Stomach (tissue), 9 donors: ENCODE results near the gene PCDHA5. TPM values are rescaled to one million over a fixed set of nuclear protein-coding genes. Genes with fewer than 3 reads are reported as not detected.

ENCODE experiments used
- DNase-seq, 2 donors: peaks; one replicate each; pipeline versions ENCODE4 v3.0.0 to v3.0.0-alpha.2; 2013 to 2019
- H3K27ac ChIP-seq, 5 donors: fragments of 200-600 bp in 4 of 5; sonication (generic) in 4 of 5; one replicate each; pipeline ENCODE4 v1.5.1; 2013 to 2019; ENCODE audit warnings: mild to moderate bottlenecking in 1 of 5, moderate library complexity in 1 of 5
- H3K27me3 ChIP-seq, 3 donors: fragments of 200-600 bp; sonication (generic); one replicate each; pipeline ENCODE4 v1.5.1; 2017 to 2019; ENCODE audit warnings: mixed run types in 1 of 3
- H3K36me3 ChIP-seq, 4 donors: fragments of 200-600 bp; sonication (generic); 1 replicate in 3 of 4; 2 replicates in 1 of 4; pipeline ENCODE4 v1.5.1; 2016 to 2019
- H3K4me1 ChIP-seq, 4 donors: fragments of 200-600 bp; sonication (generic); one replicate each; pipeline ENCODE4 v1.5.1; 2016 to 2019
- H3K4me3 ChIP-seq, 4 donors: fragments of 200-600 bp; sonication (generic) in 3 of 4; one replicate each; pipeline ENCODE4 v1.5.1; 2016 to 2019; ENCODE audit warnings: mild to moderate bottlenecking in 1 of 4
- H3K9me3 ChIP-seq, 4 donors: fragments of 200-600 bp; sonication (generic); one replicate each; pipeline ENCODE4 v1.5.1; 2016 to 2019
- CTCF ChIP-seq, 7 experiments: fragments of 450-650 bp in 4 of 7; fragments of 200-600 bp in 3 of 7; sonication (generic) in 3 of 7; IDR thresholded peaks; one replicate each; pipeline ENCODE4 v1.5.1; 2016 to 2019; ENCODE audit warnings: antibody characterized with exemption in 7 of 7, control low read depth in 2 of 7, mild to moderate bottlenecking in 1 of 7
- EP300 ChIP-seq: sonication (generic); formaldehyde crosslinking; IDR thresholded peaks from one replicate; pipeline ENCODE4 v1.6.1; 2017; ENCODE audit warnings: antibody characterized with exemption
- POLR2A ChIP-seq, 4 donors: fragments of 450-650 bp; IDR thresholded peaks; one replicate each; pipeline ENCODE4 v1.6.1; 2016; ENCODE audit warnings: antibody characterized with exemption in 4 of 4, control low read depth in 2 of 4, mild to moderate bottlenecking in 1 of 4, moderate library complexity in 1 of 4
- POLR2AphosphoS5 ChIP-seq, 3 donors: sonication (generic); formaldehyde crosslinking; IDR thresholded peaks; one replicate each; pipeline ENCODE4 v1.6.1; 2016; ENCODE audit warnings: antibody characterized with exemption in 3 of 3
- WGBS, 5 donors: extraction: QIAGEN DNeasy Blood & Tissue Kit in 3 of 5; methylation state at CpG; one replicate each; pipeline versions ENCODE4 v1.1.5 to v1.1.7; 2013 to 2018; 5-methylcytosine and 5-hydroxymethylcytosine counted together
- intact Hi-C: fragments of 100-400 bp; cut with DNase I; formaldehyde crosslinking; loops from one replicate; pipeline ENCODE4 v1.15.1; 2023; ENCODE audit warnings: low total_unique reads
- polyA plus RNA-seq, 3 donors: library from polyadenylated mRNA; stranded (reverse); fragments of 200-250 nt; gene quantifications; one replicate each; pipeline ENCODE4 v1.2.3, GENCODE V29; 2013
- total RNA-seq, 5 donors: library from RNA; depleted of rRNA; stranded (reverse); fragments of >200 nt; gene quantifications; one replicate each; pipeline versions ENCODE4 v1.1.0 to v1.2.3, GENCODE V29; 2014 to 2016
- donor health status: healthy with polysubstance abuse.
- donor health status: Bipolar disorder and iron deficiency.
- donor health status: healthy.

The PCDHA5 gene
- total and polyA plus RNA-seq, 8 donors, result 0.12 to 21.9 (median 0.13) TPM; not detected in 5

DNA sequence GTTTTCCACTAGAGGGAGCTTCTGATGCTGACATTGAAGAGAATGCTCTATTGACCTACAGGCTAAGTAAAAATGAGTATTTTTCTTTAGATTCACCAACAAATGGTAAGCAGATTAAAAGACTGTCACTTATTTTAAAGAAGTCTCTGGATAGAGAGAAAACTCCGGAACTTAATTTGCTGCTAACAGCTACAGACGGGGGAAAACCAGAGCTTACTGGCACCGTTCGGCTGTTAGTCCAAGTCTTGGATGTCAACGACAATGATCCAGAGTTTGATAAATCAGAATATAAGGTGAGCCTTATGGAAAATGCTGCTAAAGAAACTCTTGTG, 48.1 kb downstream of the PCDHA5 start:
- no peak overlapping the region for H3K4me3 ChIP-seq
- H3K4me1 ChIP-seq, result no peaks in the 10 kb centered on the region
- TF ChIP-seq POLR2A (IDR thresholded peaks at IDR 0.05) (no peak), EP300 (no peak), CTCF (IDR thresholded peaks at IDR 0.05) (no peak), POLR2AphosphoS5 (IDR thresholded peaks at IDR 0.05) (no peak)
- WGBS, 5 donors, result 53 to 59% (median 56%) methylated on average over 5 of the region's 5 CpGs
- no peaks in the 10 kb centered on the region for H3K36me3 ChIP-seq
- peaks cover 0 to 39% (median 5%) of the 10 kb centered on the region in 3 donors for H3K27me3 ChIP-seq
- DNase-seq, result no peak
- peaks cover 6 to 52% (median 43%) of the 10 kb centered on the region in 4 donors for H3K9me3 ChIP-seq
- H3K27ac ChIP-seq, result no peak overlapping the region
- intact Hi-C loops, result no loop called here

DNA sequence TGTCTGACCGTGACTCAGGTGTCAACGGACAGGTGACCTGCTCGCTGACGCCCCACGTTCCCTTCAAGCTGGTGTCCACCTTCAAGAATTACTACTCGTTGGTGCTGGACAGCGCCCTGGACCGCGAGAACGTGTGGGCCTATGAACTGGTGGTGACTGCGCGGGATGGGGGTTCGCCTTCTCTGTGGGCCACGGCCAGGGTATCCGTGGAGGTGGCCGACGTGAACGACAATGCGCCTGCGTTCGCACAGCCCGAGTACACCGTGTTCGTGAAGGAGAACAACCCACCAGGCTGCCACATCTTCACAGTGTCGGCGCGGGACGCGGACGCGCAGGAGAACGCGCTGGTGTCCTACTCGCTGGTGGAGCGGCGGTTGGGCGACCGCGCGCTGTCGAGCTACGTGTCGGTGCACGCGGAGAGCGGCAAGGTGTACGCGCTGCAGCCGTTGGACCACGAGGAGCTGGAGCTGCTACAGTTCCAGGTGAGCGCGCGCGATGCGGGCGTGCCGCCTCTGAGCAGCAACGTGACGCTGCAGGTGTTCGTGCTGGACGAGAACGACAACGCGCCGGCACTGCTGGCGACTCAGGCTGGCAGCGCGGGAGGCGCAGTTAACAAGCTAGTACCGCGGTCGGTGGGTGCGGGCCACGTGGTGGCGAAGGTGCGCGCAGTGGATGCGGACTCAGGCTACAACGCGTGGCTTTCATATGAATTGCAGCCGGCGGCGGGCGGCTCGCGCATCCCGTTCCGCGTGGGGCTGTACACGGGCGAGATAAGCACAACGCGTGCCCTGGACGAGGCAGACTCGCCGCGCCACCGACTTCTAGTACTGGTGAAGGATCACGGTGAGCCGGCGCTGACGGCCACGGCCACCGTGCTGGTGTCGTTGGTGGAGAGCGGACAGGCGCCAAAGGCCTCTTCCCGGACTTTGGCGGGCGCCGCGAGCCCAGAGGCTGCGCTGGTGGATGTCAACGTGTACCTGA, 49.1 kb downstream of the PCDHA5 start:
- no peaks in the 10 kb centered on the region for H3K36me3 ChIP-seq
- no peak overlapping the region for H3K27ac ChIP-seq
- intact Hi-C loops, result no loop called here
- WGBS, 5 donors, result 46 to 60% (median 49%) methylated on average over 85 to 114 of the region's 114 CpGs
- no peaks in the 10 kb centered on the region for H3K4me1 ChIP-seq
- no peak for DNase-seq
- H3K27me3 ChIP-seq, result peaks cover 0 to 47% (median 6%) of the 10 kb centered on the region in 3 donors
- no peak for TF ChIP-seq CTCF (IDR thresholded peaks at IDR 0.05)
- TF ChIP-seq POLR2AphosphoS5 (IDR thresholded peaks at IDR 0.05), result no peak
- no peak for TF ChIP-seq EP300
- TF ChIP-seq POLR2A (IDR thresholded peaks at IDR 0.05), result no peak
- H3K9me3 ChIP-seq, result peaks cover 6 to 59% (median 52%) of the 10 kb centered on the region in 4 donors
- H3K4me3 ChIP-seq, result no peak overlapping the region

Other genes starting within 250 kb of the PCDHA5 start
- 10 to 100 TPM in 4 of 5 donors, 1 to 10 TPM in 1; 8.5 to 99.8 (median 23.9) TPM for gene CD14, start 188.4 kb upstream of the PCDHA5 start, total RNA-seq
- 10 to 100 TPM; 17.0 to 45.6 (median 35.0) TPM for gene CD14, start 188.4 kb upstream of the PCDHA5 start, polyA plus RNA-seq
- gene TMCO6, start 182.2 kb upstream of the PCDHA5 start, total RNA-seq, result 10 to 100 TPM in 2 of 5 donors, 1 to 10 TPM in 3; 4.0 to 40.8 (median 7.0) TPM
- 10 to 100 TPM in 1 of 3 donors, 1 to 10 TPM in 2; 6.8 to 15.5 (median 7.9) TPM for gene TMCO6, start 182.2 kb upstream of the PCDHA5 start, polyA plus RNA-seq
- 100 to 1,000 TPM in 1 of 5 donors, 10 to 100 TPM in 4; 28.6 to 171 (median 42.3) TPM for gene NDUFA2, start 174.0 kb upstream of the PCDHA5 start, total RNA-seq
- gene NDUFA2, start 174.0 kb upstream of the PCDHA5 start, polyA plus RNA-seq, result 100 to 1,000 TPM; 266 to 271 (median 271) TPM
- 100 to 1,000 TPM in 1 of 5 donors, 10 to 100 TPM in 4; 69.4 to 155 (median 73.3) TPM for gene IK, start 173.8 kb upstream of the PCDHA5 start, total RNA-seq
- 10 to 100 TPM; 53.1 to 68.7 (median 61.4) TPM for gene IK, start 173.8 kb upstream of the PCDHA5 start, polyA plus RNA-seq
- gene WDR55, start 156.7 kb upstream of the PCDHA5 start, total RNA-seq, result 10 to 100 TPM; 20.7 to 51.0 (median 31.0) TPM
- 10 to 100 TPM; 13.8 to 19.6 (median 17.8) TPM for gene WDR55, start 156.7 kb upstream of the PCDHA5 start, polyA plus RNA-seq
- gene DND1, start 148.0 kb upstream of the PCDHA5 start, total RNA-seq, result 1 to 10 TPM in 2 of 5 donors, not detected in 3; 1.4 to 6.4 TPM
- 1 to 10 TPM in 1 of 3 donors, under 1 TPM in 1, not detected in 1; 0.50 to 1.5 TPM for gene DND1, start 148.0 kb upstream of the PCDHA5 start, polyA plus RNA-seq
- 100 to 1,000 TPM in 1 of 5 donors, 10 to 100 TPM in 4; 22.9 to 117 (median 50.3) TPM for gene HARS1, start 130.2 kb upstream of the PCDHA5 start, total RNA-seq
- gene HARS1, start 130.2 kb upstream of the PCDHA5 start, polyA plus RNA-seq, result 10 to 100 TPM; 46.1 to 53.4 (median 51.3) TPM
- gene HARS2, start 130.2 kb upstream of the PCDHA5 start, total RNA-seq, result 100 to 1,000 TPM in 1 of 5 donors, 10 to 100 TPM in 4; 37.5 to 155 (median 58.5) TPM
- 10 to 100 TPM; 13.1 to 17.9 (median 17.4) TPM for gene HARS2, start 130.2 kb upstream of the PCDHA5 start, polyA plus RNA-seq
- gene ZMAT2, start 121.2 kb upstream of the PCDHA5 start, total RNA-seq, result 100 to 1,000 TPM in 1 of 5 donors, 10 to 100 TPM in 4; 30.7 to 143 (median 44.8) TPM
- gene ZMAT2, start 121.2 kb upstream of the PCDHA5 start, polyA plus RNA-seq, result 10 to 100 TPM; 48.9 to 90.6 (median 58.2) TPM
- under 1 TPM in 1 of 5 donors, not detected in 4; 0.37 TPM for gene PCDHA1, start 35.5 kb upstream of the PCDHA5 start, total RNA-seq
- gene PCDHA1, start 35.5 kb upstream of the PCDHA5 start, polyA plus RNA-seq, result not detected
- 1 to 10 TPM in 1 of 5 donors, under 1 TPM in 1, not detected in 3; 0.55 to 1.7 TPM for gene PCDHA2, start 26.8 kb upstream of the PCDHA5 start, total RNA-seq
- gene PCDHA2, start 26.8 kb upstream of the PCDHA5 start, polyA plus RNA-seq, result not detected
- 1 to 10 TPM in 1 of 5 donors, under 1 TPM in 2, not detected in 2; under 0.01 to 1.2 (median 0.55) TPM for gene PCDHA3, start 20.6 kb upstream of the PCDHA5 start, total RNA-seq
- gene PCDHA3, start 20.6 kb upstream of the PCDHA5 start, polyA plus RNA-seq, result under 1 TPM in 2 of 3 donors, not detected in 1; 0.06 to 0.08 TPM
- 1 to 10 TPM in 4 of 5 donors, not detected in 1; 1.0 to 2.6 (median 1.5) TPM for gene PCDHA4, start 14.5 kb upstream of the PCDHA5 start, total RNA-seq
- gene PCDHA4, start 14.5 kb upstream of the PCDHA5 start, polyA plus RNA-seq, result under 1 TPM in 2 of 3 donors, not detected in 1; 0.08 to 0.25 TPM
- gene PCDHA6, start 6.3 kb downstream of the PCDHA5 start, total RNA-seq, result 1 to 10 TPM in 1 of 5 donors, under 1 TPM in 2, not detected in 2; 0.14 to 1.2 (median 0.18) TPM
- under 1 TPM in 2 of 3 donors, not detected in 1; 0.06 to 0.31 TPM for gene PCDHA6, start 6.3 kb downstream of the PCDHA5 start, polyA plus RNA-seq
- gene PCDHA7, start 12.7 kb downstream of the PCDHA5 start, total RNA-seq, result 1 to 10 TPM in 1 of 5 donors, under 1 TPM in 1, not detected in 3; 0.92 to 1.4 TPM
- gene PCDHA7, start 12.7 kb downstream of the PCDHA5 start, polyA plus RNA-seq, result under 1 TPM in 1 of 3 donors, not detected in 2; 0.18 TPM
- under 1 TPM in 2 of 5 donors, not detected in 3; 0.18 to 0.29 TPM for gene PCDHA8, start 19.6 kb downstream of the PCDHA5 start, total RNA-seq
- not detected for gene PCDHA8, start 19.6 kb downstream of the PCDHA5 start, polyA plus RNA-seq
- gene PCDHA9, start 26.8 kb downstream of the PCDHA5 start, total RNA-seq, result 1 to 10 TPM in 1 of 5 donors, under 1 TPM in 2, not detected in 2; 0.45 to 3.3 (median 0.73) TPM
- gene PCDHA9, start 26.8 kb downstream of the PCDHA5 start, polyA plus RNA-seq, result under 1 TPM in 1 of 3 donors, not detected in 2; 0.03 TPM
- 10 to 100 TPM in 2 of 5 donors, 1 to 10 TPM in 1, under 1 TPM in 2; under 0.01 to 26.3 (median 2.0) TPM for gene PCDHA10, start 34.3 kb downstream of the PCDHA5 start, total RNA-seq
- under 1 TPM in 2 of 3 donors, not detected in 1; 0.03 to 0.12 TPM for gene PCDHA10, start 34.3 kb downstream of the PCDHA5 start, polyA plus RNA-seq
- 1 to 10 TPM in 1 of 5 donors, under 1 TPM in 1, not detected in 3; 0.45 to 1.1 TPM for gene PCDHA11, start 47.3 kb downstream of the PCDHA5 start, total RNA-seq
- under 1 TPM in 2 of 3 donors, not detected in 1; 0.03 to 0.19 TPM for gene PCDHA11, start 47.3 kb downstream of the PCDHA5 start, polyA plus RNA-seq
- 1 to 10 TPM in 1 of 5 donors, under 1 TPM in 1, not detected in 3; 0.55 to 2.2 TPM for gene PCDHA12, start 53.7 kb downstream of the PCDHA5 start, total RNA-seq
- gene PCDHA12, start 53.7 kb downstream of the PCDHA5 start, polyA plus RNA-seq, result under 1 TPM in 1 of 3 donors, not detected in 2; 0.05 TPM
- gene PCDHA13, start 60.5 kb downstream of the PCDHA5 start, total RNA-seq, result 1 to 10 TPM in 2 of 5 donors, under 1 TPM in 2, not detected in 1; 0.14 to 4.3 (median 1.2) TPM
- gene PCDHA13, start 60.5 kb downstream of the PCDHA5 start, polyA plus RNA-seq, result under 1 TPM in 1 of 3 donors, not detected in 2; 0.61 TPM
- under 1 TPM in 1 of 5 donors, not detected in 4; 0.55 TPM for gene PCDHAC1, start 104.7 kb downstream of the PCDHA5 start, total RNA-seq
- gene PCDHAC1, start 104.7 kb downstream of the PCDHA5 start, polyA plus RNA-seq, result under 1 TPM in 2 of 3 donors, not detected in 1; 0.03 to 0.15 TPM
- gene PCDHAC2, start 144.9 kb downstream of the PCDHA5 start, total RNA-seq, result 1 to 10 TPM in 2 of 5 donors, under 1 TPM in 1, not detected in 2; 0.58 to 4.2 (median 2.6) TPM
- under 1 TPM in 2 of 3 donors, not detected in 1; 0.05 to 0.19 TPM for gene PCDHAC2, start 144.9 kb downstream of the PCDHA5 start, polyA plus RNA-seq
- gene PCDHB1, start 229.8 kb downstream of the PCDHA5 start, total RNA-seq, result under 1 TPM in 2 of 5 donors, not detected in 3; under 0.01 to 0.37 TPM
- under 1 TPM in 1 of 3 donors, not detected in 2; 0.03 TPM for gene PCDHB1, start 229.8 kb downstream of the PCDHA5 start, polyA plus RNA-seq